ENCODE measurements around the gene GRAP2.

DNA sequence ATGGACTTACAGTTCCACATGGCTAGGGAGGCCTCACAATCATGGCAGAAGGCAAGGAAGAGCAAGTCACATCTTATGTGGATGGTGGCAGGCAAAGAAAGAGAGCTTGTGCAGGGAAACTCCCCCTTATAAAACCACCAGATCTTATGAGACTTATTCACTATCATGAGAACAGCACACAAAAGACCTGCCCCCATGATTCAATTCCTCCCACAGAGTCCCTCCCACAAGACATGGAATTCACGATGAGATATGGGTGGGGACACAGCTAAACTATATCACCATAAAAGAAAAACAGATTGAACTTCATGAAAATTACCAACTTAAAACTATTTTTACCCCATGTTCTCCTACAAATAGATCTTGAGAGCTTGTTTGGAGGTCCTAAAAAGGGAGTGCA, 26.9 kb upstream of the GRAP2 start:
- TF ChIP-seq POLR2A (IDR thresholded peaks at IDR 0.05), result no peak
- TF ChIP-seq, protein P1, sequence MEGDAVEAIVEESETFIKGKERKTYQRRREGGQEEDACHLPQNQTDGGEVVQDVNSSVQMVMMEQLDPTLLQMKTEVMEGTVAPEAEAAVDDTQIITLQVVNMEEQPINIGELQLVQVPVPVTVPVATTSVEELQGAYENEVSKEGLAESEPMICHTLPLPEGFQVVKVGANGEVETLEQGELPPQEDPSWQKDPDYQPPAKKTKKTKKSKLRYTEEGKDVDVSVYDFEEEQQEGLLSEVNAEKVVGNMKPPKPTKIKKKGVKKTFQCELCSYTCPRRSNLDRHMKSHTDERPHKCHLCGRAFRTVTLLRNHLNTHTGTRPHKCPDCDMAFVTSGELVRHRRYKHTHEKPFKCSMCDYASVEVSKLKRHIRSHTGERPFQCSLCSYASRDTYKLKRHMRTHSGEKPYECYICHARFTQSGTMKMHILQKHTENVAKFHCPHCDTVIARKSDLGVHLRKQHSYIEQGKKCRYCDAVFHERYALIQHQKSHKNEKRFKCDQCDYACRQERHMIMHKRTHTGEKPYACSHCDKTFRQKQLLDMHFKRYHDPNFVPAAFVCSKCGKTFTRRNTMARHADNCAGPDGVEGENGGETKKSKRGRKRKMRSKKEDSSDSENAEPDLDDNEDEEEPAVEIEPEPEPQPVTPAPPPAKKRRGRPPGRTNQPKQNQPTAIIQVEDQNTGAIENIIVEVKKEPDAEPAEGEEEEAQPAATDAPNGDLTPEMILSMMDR (IDR thresholded peaks at IDR 0.05), result no peak

All from uterus (tissue), 2 donors.